ENCODE measurements around the gene CCDC116. TPM values are rescaled to one million over a fixed set of nuclear protein-coding genes. Genes with fewer than 3 reads are reported as not detected.

CCDC116 gene
- total RNA-seq, 1 experiment from 2014 or later, result 0.11 TPM

DNA sequence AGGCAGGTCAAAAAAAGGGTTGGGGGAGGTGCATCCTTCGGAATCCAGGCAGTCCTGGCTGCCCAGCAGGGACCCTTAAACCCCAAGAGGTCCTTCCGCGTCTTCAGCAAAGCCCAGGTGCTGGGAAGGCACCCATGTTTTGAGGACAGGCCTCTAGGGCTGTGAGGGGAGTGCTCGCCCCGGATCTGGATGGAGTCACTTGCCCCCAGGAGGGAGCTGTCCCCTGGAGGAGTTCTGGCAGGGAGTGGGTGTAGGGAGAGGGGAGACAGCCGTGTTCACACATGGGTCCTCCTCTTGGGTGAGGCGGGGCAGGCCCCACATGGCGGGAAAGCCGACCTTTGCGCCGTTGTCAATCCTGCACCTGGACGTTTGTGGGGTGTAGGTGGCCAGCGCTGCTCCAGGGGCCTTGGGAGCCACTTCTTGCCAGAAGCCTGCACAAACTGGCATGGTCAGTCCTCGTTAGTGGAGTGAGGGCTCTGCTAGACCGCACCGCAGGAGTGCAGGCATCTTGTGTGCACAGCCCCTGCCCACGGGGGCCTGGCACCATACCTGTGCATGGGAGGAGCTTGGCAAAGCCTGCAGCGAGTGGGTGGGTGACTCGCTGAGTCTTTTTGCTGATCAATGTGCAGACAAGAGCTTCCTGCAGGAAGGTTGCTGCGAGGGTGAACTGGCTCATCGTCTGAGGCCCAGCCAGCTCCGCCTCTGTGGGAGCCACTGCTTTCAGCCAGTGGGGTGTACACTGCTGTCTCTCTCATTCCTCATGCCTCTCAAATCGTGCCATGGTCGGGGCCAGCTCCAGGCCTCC is 49.2 kb downstream of the CCDC116 start:
- H4K20me1 ChIP-seq (ENCODE audit: insufficient read depth, low read depth, low read length), result no peaks in the 10 kb centered on the region
- no peak overlapping the region for H2AFZ ChIP-seq (ENCODE audit: low read length)
- H3K36me3 ChIP-seq (ENCODE audit: insufficient read depth, low read length), result no peaks in the 10 kb centered on the region
- no peaks in the 10 kb centered on the region for H3K4me1 ChIP-seq (ENCODE audit: low read length)
- H3K27ac ChIP-seq (ENCODE audit: low read length), result no peak overlapping the region
- H3K27me3 ChIP-seq (ENCODE audit: low read length), result no peaks in the 10 kb centered on the region
- no peak overlapping the region for H3K9ac ChIP-seq (ENCODE audit: low read length)
- no peaks in the 10 kb centered on the region for H3K79me2 ChIP-seq (ENCODE audit: low read length)
- no peak for DNase-seq
- H3K9me2 ChIP-seq (replicated peaks; ENCODE audit: insufficient read depth, low read length), result no peaks in the 10 kb centered on the region
- H3K9me3 ChIP-seq (ENCODE audit: low read length), result no peaks in the 10 kb centered on the region
- H3K4me3 ChIP-seq (ENCODE audit: low read length), result no peak overlapping the region
- H3K4me2 ChIP-seq (ENCODE audit: low read depth, low read length, poor library complexity, severe bottlenecking), result no peak overlapping the region

DNA sequence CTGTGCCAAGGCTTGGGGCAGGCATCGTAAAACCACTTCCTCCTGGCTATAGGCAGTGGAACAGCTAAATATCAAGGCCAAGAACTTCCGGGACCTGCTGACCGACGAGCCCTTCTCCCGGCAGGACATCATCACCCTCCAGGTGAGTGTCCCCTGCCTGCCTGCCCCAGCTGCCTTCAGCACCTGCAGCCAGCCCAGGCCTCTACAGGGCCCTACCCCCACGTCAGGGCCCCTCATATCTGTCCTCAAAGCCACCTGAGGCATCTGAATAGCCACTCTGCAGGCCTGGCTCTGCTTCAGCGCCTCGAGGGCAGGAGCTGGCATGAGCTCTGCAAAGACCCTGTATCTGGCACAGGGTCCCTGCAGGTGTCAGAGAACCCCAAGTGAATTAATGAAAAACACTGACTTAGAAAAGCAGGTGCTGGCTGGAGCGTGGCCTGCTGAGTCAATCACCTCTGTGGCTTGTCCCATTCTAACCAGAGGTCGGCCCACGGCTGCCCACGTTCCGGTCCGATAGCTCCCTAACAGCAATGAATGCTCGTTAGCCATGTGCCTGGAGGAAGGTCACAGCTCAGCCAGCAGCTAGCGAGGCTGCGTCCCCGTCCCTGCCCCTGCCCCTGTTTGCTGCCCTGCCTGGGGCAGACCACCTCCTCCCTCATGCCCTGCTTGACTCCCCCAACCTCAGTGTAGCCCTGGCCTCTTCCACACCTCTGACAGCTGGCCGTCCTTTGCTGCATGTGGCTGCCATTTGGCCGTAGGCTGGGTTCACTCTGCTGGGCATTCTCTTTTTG is 50.0 kb downstream of the CCDC116 start:
- Histone ChIP-seq H2AFZ (ENCODE audit: low read length) (no peak overlapping the region), H3K27me3 (ENCODE audit: low read length) (no peaks in the 10 kb centered on the region), H3K36me3 (ENCODE audit: insufficient read depth, low read length) (no peaks in the 10 kb centered on the region), H3K4me3 (ENCODE audit: low read length) (no peak overlapping the region), H3K79me2 (ENCODE audit: low read length) (no peaks in the 10 kb centered on the region), H3K9me2 (replicated peaks; ENCODE audit: insufficient read depth, low read length) (no peaks in the 10 kb centered on the region), H3K9me3 (ENCODE audit: low read length) (no peaks in the 10 kb centered on the region), H3K4me1 (ENCODE audit: low read length) (no peaks in the 10 kb centered on the region), H3K4me2 (ENCODE audit: low read depth, low read length, poor library complexity, severe bottlenecking) (no peak overlapping the region), H3K27ac (ENCODE audit: low read length) (no peak overlapping the region), H3K9ac (ENCODE audit: low read length) (no peak overlapping the region), H4K20me1 (ENCODE audit: insufficient read depth, low read depth, low read length) (no peaks in the 10 kb centered on the region)
- DNase-seq, result no peak

DNA sequence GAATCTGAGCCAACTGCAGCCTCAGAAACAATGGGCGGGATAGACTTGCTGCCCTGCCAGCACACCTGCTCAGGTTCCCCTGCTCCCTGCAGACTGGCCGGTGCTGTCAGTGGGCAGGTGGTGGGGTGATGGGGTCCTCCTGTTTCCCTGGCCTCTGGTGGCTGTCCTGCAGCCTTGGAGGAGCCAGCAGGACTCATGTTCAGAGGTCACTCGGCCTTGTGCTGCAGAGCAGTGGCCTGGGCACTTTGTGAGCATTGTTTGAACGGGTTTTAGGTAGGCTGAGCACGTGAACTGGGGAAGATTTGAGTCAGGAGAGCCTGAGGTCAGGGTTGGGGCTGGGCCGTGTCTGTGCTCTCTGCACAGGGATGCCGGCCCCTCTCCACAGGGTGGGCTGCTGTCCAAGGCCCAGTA is 50.8 kb downstream of the CCDC116 start:
- no peaks in the 10 kb centered on the region for H3K9me3 ChIP-seq (ENCODE audit: low read length)
- H3K27ac ChIP-seq (ENCODE audit: low read length), result no peak overlapping the region
- no peaks in the 10 kb centered on the region for H3K27me3 ChIP-seq (ENCODE audit: low read length)
- H3K36me3 ChIP-seq (ENCODE audit: insufficient read depth, low read length), result no peaks in the 10 kb centered on the region
- no peak overlapping the region for H2AFZ ChIP-seq (ENCODE audit: low read length)
- no peak overlapping the region for H3K9ac ChIP-seq (ENCODE audit: low read length)
- no peak for DNase-seq
- no peaks in the 10 kb centered on the region for H3K9me2 ChIP-seq (replicated peaks; ENCODE audit: insufficient read depth, low read length)
- no peak overlapping the region for H3K4me3 ChIP-seq (ENCODE audit: low read length)
- H3K4me1 ChIP-seq (ENCODE audit: low read length), result no peaks in the 10 kb centered on the region
- no peaks in the 10 kb centered on the region for H3K79me2 ChIP-seq (ENCODE audit: low read length)
- H4K20me1 ChIP-seq (ENCODE audit: insufficient read depth, low read depth, low read length), result no peaks in the 10 kb centered on the region
- no peak overlapping the region for H3K4me2 ChIP-seq (ENCODE audit: low read depth, low read length, poor library complexity, severe bottlenecking)

DNA sequence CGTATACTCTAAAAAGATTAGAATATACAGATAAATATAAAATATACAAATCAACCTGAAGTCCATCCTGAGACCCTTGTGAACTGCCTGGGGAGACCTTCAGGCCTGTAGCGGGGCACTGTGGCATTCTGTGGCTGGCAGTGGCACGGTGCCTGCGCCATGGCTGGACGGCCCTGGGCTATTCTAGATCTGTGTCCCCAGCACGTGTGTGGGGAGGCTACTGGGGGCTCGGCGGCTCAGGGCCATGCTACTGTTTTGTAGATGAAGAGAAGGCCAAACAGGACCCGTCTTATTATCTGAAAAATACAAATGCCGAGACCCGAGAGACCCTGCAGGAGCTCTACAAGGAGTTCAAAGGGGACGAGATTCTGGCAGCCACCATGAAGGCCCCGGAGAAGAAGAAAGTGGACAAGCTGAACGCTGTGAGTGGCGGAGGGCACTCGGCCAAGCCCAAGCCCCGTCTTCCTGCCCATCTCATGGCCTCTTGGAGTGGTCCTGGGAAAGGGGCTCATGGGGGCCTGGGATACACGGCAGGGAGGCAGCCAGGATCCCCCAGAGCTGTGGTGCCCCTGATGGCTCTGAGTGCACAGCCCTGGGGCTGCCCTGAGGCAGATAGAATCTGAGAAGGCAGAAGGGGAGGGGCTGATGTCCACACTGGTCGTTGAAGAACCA is 52.1 kb downstream of the CCDC116 start:
- Histone ChIP-seq H3K27ac (ENCODE audit: low read length) (no peak overlapping the region), H2AFZ (ENCODE audit: low read length) (no peak overlapping the region), H3K9me2 (replicated peaks; ENCODE audit: insufficient read depth, low read length) (no peaks in the 10 kb centered on the region), H3K9me3 (ENCODE audit: low read length) (no peaks in the 10 kb centered on the region), H3K4me1 (ENCODE audit: low read length) (no peaks in the 10 kb centered on the region), H3K4me3 (ENCODE audit: low read length) (no peak overlapping the region), H3K36me3 (ENCODE audit: insufficient read depth, low read length) (no peaks in the 10 kb centered on the region), H4K20me1 (ENCODE audit: insufficient read depth, low read depth, low read length) (no peaks in the 10 kb centered on the region), H3K79me2 (ENCODE audit: low read length) (no peaks in the 10 kb centered on the region), H3K27me3 (ENCODE audit: low read length) (no peaks in the 10 kb centered on the region), H3K9ac (ENCODE audit: low read length) (no peak overlapping the region), H3K4me2 (ENCODE audit: low read depth, low read length, poor library complexity, severe bottlenecking) (no peak overlapping the region)
- DNase-seq, result no peak

DNA sequence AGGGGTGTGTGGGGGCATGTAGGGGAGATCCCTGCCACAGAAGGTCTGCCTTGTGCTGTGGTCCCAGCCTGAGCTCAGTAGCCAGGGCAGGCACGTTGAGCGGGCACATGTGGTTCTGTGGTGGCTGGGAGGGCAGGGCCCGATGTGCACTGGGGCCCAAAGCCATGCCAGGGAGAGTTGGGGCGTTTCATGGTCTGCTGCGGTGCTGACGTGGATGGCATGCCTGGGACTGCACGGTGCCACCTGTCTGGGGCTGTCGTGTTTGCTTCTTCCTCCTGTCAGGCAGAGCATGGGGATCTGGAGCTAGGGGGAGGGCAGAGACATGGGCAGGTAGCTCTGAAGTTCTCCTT is 52.6 kb downstream of the CCDC116 start:
- H3K27me3 ChIP-seq (ENCODE audit: low read length), result no peaks in the 10 kb centered on the region
- no peak for DNase-seq
- H3K4me2 ChIP-seq (ENCODE audit: low read depth, low read length, poor library complexity, severe bottlenecking), result no peak overlapping the region
- no peaks in the 10 kb centered on the region for H3K4me1 ChIP-seq (ENCODE audit: low read length)
- no peaks in the 10 kb centered on the region for H3K9me3 ChIP-seq (ENCODE audit: low read length)
- no peaks in the 10 kb centered on the region for H3K79me2 ChIP-seq (ENCODE audit: low read length)
- H3K9ac ChIP-seq (ENCODE audit: low read length), result no peak overlapping the region
- H3K9me2 ChIP-seq (replicated peaks; ENCODE audit: insufficient read depth, low read length), result no peaks in the 10 kb centered on the region
- no peak overlapping the region for H2AFZ ChIP-seq (ENCODE audit: low read length)
- H3K4me3 ChIP-seq (ENCODE audit: low read length), result no peak overlapping the region
- no peak overlapping the region for H3K27ac ChIP-seq (ENCODE audit: low read length)
- H3K36me3 ChIP-seq (ENCODE audit: insufficient read depth, low read length), result no peaks in the 10 kb centered on the region
- H4K20me1 ChIP-seq (ENCODE audit: insufficient read depth, low read depth, low read length), result no peaks in the 10 kb centered on the region

DNA sequence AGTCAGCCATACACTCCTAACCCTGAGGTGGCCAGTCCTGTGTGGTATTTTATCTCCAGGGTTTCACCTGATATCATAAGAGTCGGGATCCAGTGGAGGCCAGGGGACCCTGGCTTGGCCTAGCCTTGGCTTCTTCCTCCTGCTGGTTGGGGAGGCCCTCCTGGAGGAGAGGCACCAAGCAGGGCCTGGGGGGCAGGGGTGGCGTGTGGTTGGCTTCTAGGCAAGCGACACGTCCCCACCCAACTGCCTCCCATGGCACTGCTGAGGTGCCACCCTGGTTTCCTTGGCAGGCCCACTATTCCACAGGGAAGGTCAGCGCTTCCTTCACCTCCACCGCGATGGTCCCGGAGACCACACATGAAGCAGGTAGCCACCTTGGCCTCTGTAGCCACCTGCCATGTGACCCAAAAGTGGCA is 53.6 kb downstream of the CCDC116 start:
- no peak for DNase-seq
- no peak overlapping the region for H3K9ac ChIP-seq (ENCODE audit: low read length)
- no peaks in the 10 kb centered on the region for H3K79me2 ChIP-seq (ENCODE audit: low read length)
- H3K27me3 ChIP-seq (ENCODE audit: low read length), result no peaks in the 10 kb centered on the region
- H3K9me3 ChIP-seq (ENCODE audit: low read length), result no peaks in the 10 kb centered on the region
- no peak overlapping the region for H3K27ac ChIP-seq (ENCODE audit: low read length)
- no peak overlapping the region for H3K4me2 ChIP-seq (ENCODE audit: low read depth, low read length, poor library complexity, severe bottlenecking)
- no peak overlapping the region for H2AFZ ChIP-seq (ENCODE audit: low read length)
- H4K20me1 ChIP-seq (ENCODE audit: insufficient read depth, low read depth, low read length), result no peaks in the 10 kb centered on the region
- H3K36me3 ChIP-seq (ENCODE audit: insufficient read depth, low read length), result no peaks in the 10 kb centered on the region
- no peaks in the 10 kb centered on the region for H3K4me1 ChIP-seq (ENCODE audit: low read length)
- no peak overlapping the region for H3K4me3 ChIP-seq (ENCODE audit: low read length)
- no peaks in the 10 kb centered on the region for H3K9me2 ChIP-seq (replicated peaks; ENCODE audit: insufficient read depth, low read length)

Small RNA genes lying within 50 kb of the gene (small RNA-seq; reads per million reads assigned to genes)
- 90.0 reads per million, percentile 99 among the genes with 10 or more reads in this experiment for gene MIR301B

Other genes starting within 250 kb of the CCDC116 start
- gene RIMBP3B, start 249.0 kb upstream of the CCDC116 start, total RNA-seq (2014; rRNA removed; shearing (Covaris generic); ENCODE audit: low replicate concordance), result 0.29 and 0.34 TPM in 2 replicates
- gene HIC2, start 215.4 kb upstream of the CCDC116 start, total RNA-seq (2014; rRNA removed; shearing (Covaris generic); ENCODE audit: low replicate concordance), result 4.4 and 5.8 TPM in 2 replicates
- 1.1 and 1.2 TPM in 2 replicates for gene TMEM191C, start 165.4 kb upstream of the CCDC116 start, total RNA-seq (2014; rRNA removed; shearing (Covaris generic); ENCODE audit: low replicate concordance)
- 0.65 TPM in 1 of 2 replicates, not detected in the other for gene RIMBP3C, start 81.3 kb upstream of the CCDC116 start, total RNA-seq (2014; rRNA removed; shearing (Covaris generic); ENCODE audit: low replicate concordance)
- 38.7 and 56.1 TPM in 2 replicates for gene UBE2L3, start 65.0 kb upstream of the CCDC116 start, total RNA-seq (2014; rRNA removed; shearing (Covaris generic); ENCODE audit: low replicate concordance)
- gene YDJC, start 2.7 kb upstream of the CCDC116 start, total RNA-seq (2014; rRNA removed; shearing (Covaris generic); ENCODE audit: low replicate concordance), result 59.1 and 109 TPM in 2 replicates
- 19.0 and 72.9 TPM in 2 replicates for gene SDF2L1, start 9.5 kb downstream of the CCDC116 start, total RNA-seq (2014; rRNA removed; shearing (Covaris generic); ENCODE audit: low replicate concordance)
- 32.8 and 39.6 TPM in 2 replicates for gene PPIL2, start 33.3 kb downstream of the CCDC116 start, total RNA-seq (2014; rRNA removed; shearing (Covaris generic); ENCODE audit: low replicate concordance)
- gene YPEL1, start 103.0 kb downstream of the CCDC116 start, total RNA-seq (2014; rRNA removed; shearing (Covaris generic); ENCODE audit: low replicate concordance), result 1.6 and 1.8 TPM in 2 replicates
- gene MAPK1, start 234.9 kb downstream of the CCDC116 start, total RNA-seq (2014; rRNA removed; shearing (Covaris generic); ENCODE audit: low replicate concordance), result 38.9 and 53.6 TPM in 2 replicates